Nephron progenitor cell (in vitro differentiated cells): ENCODE results near the gene CCDC85B.

Source experiments
- DNase-seq: peaks from one replicate; pipeline ENCODE4 v3.0.0; 2021
- H3K27ac Mint-ChIP-seq: 2 replicates; pipeline ENCODE4 v1.8.0; 2021; ENCODE audit warnings: mild to moderate bottlenecking, moderate library complexity, mixed read lengths
- H3K27me3 Mint-ChIP-seq: 2 replicates; pipeline ENCODE4 v1.8.0; 2021; ENCODE audit warnings: mild to moderate bottlenecking, low read depth, mixed read lengths; ENCODE audit not compliant: poor library complexity
- H3K36me3 Mint-ChIP-seq: 2 replicates; pipeline ENCODE4 v1.8.0; 2021; ENCODE audit warnings: low read depth, mixed read lengths
- H3K4me1 Mint-ChIP-seq: 2 replicates; pipeline ENCODE4 v1.8.0; 2021; ENCODE audit warnings: mixed read lengths
- H3K4me3 Mint-ChIP-seq: 2 replicates; pipeline ENCODE4 v1.8.0; 2021; ENCODE audit warnings: mild to moderate bottlenecking, moderate library complexity, mixed read lengths
- H3K9me3 Mint-ChIP-seq: 2 replicates; pipeline ENCODE4 v1.8.0; 2021; ENCODE audit warnings: mild to moderate bottlenecking, moderate library complexity, mixed read lengths
- TF ChIP-seq, protein P1 (sequence below): fragments of 200-600 bp; sonication (generic); IDR thresholded peaks from 2 replicates; pipeline ENCODE4 v1.5.0; 2021; ENCODE audit warnings: antibody characterized with exemption

Gene CCDC85B

DNA sequence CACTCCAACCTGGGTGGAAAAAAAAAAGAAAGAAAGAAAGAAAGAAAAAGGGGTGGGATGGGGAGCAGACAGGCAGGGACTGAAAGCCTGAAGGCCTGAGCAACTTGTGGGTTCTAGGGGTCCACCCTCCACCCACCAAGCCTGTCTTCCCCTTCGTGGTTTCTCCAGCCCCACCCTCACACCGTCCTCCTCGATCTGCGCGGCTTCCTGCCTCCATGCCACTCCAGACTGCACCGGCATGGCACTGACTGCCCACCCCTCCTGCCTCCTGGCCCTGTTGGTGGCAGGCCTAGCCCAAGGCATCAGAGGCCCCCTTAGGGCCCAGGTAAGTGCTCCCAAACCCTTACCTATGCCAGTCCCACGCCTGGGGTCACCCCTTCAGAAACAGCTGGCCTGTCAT is 10.9 kb upstream of the CCDC85B start, which contains the start of gene CTSW:
CTSW (plus strand) TSS at position 221 of the 400 bp plus-strand sequence; CDS start at position 239, 18 bp downstream.
- peaks cover 13% of the 10 kb centered on the region for H3K4me1 Mint-ChIP-seq
- DNase-seq: no peak
- no peaks in the 10 kb centered on the region for H3K27me3 Mint-ChIP-seq
- TF ChIP-seq, protein P1, sequence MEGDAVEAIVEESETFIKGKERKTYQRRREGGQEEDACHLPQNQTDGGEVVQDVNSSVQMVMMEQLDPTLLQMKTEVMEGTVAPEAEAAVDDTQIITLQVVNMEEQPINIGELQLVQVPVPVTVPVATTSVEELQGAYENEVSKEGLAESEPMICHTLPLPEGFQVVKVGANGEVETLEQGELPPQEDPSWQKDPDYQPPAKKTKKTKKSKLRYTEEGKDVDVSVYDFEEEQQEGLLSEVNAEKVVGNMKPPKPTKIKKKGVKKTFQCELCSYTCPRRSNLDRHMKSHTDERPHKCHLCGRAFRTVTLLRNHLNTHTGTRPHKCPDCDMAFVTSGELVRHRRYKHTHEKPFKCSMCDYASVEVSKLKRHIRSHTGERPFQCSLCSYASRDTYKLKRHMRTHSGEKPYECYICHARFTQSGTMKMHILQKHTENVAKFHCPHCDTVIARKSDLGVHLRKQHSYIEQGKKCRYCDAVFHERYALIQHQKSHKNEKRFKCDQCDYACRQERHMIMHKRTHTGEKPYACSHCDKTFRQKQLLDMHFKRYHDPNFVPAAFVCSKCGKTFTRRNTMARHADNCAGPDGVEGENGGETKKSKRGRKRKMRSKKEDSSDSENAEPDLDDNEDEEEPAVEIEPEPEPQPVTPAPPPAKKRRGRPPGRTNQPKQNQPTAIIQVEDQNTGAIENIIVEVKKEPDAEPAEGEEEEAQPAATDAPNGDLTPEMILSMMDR: no peak
- H3K36me3 Mint-ChIP-seq: peaks cover 10% of the 10 kb centered on the region
- no peak within 1 kb of the TSS for H3K4me3 Mint-ChIP-seq
- H3K9me3 Mint-ChIP-seq: no peaks in the 10 kb centered on the region
- H3K27ac Mint-ChIP-seq: peak within 1 kb of the TSS; percentile 32

DNA sequence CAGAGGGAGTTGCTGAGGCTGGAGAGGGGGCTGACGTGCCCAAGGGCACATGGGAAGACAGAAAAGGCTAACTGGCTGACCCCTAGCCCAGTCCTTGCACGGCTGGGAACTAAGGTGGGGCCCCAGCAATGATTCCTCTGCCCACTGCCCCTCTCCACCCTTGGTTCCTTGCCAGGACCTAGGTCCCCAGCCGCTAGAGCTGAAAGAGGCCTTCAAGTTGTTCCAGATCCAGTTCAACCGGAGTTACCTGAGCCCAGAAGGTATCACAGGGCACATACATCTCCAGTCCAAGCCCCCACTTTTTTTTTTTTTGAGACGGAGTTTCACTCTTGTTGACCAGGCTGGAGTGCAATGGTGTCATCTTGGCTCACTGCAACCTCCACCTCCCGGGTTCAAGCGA is 10.4 kb upstream of the CCDC85B start:
- Mint-ChIP-seq H3K27me3 (no peaks in the 10 kb centered on the region), H3K9me3 (no peaks in the 10 kb centered on the region), H3K27ac (no peak overlapping the region), H3K4me1 (peaks cover 15% of the 10 kb centered on the region), H3K36me3 (peaks cover 14% of the 10 kb centered on the region), H3K4me3 (no peak overlapping the region)
- TF ChIP-seq, protein P1: no peak
- no peak for DNase-seq

DNA sequence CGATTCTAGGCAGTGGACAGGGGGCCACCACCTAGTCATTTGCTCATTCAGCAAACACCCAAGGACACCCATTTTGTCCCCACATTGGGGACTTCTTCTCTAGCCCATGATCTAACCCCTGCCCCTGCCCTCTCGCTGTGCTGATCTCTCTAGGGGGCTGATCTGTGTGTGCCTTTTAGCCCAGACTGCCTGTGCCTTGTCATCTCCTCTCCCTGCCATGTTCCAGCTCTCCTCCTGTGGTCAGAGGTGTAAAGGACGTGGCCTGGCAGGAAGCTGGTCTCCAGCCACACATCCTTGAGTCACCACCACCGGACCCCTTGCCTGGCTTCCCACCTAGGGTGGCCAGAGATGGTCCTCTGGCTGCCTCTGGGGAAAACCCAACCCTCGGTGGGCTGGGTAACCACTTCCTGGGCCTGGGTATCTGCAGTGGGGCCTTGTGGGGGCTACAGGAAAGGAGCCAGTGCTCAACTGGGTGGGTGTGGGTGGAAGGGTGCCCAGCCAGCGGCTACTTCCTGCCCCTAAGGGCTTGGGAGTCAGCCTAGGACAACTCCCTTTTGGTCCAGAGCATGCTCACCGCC is 9.5 kb upstream of the CCDC85B start:
- TF ChIP-seq, protein P1: no peak
- Mint-ChIP-seq H3K27me3 (no peaks in the 10 kb centered on the region), H3K27ac (no peak overlapping the region), H3K36me3 (peaks cover 23% of the 10 kb centered on the region), H3K4me3 (no peak overlapping the region), H3K4me1 (peaks cover 15% of the 10 kb centered on the region), H3K9me3 (no peaks in the 10 kb centered on the region)
- no peak for DNase-seq

DNA sequence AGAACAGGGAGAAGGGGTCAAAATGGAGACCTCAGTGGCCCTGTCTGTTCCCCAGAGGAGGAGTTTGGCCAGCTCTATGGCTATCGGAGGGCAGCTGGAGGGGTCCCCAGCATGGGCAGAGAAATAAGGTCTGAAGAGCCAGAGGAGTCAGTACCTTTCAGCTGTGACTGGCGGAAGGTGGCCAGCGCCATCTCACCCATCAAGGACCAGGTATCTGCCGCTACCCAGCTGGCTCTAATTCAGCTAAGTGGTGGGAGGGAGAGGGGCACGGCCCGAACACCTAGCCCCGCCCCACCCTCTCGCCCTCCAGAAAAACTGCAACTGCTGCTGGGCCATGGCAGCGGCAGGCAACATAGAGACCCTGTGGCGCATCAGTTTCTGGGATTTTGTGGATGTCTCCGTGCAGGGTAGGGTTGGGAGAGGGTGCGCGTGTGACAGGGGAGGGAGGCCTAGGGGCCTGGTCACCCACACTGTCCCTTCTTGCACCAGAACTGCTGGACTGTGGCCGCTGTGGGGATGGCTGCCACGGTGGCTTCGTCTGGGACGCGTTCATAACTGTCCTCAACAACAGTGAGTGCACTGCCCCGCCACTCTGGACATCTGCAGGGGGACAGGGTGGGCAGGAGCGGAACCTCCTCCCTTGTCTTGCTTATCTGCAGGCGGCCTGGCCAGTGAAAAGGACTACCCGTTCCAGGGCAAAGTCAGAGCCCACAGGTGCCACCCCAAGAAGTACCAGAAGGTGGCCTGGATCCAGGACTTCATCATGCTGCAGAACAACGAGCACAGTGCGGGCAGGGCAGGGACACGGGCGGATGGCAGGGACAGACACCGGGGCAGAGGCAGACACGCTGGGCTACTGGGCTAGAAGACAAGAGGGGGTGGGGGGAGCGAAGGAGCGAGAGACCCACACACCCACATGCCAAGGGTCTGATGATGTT is 8.1 kb upstream of the CCDC85B start:
- H3K9me3 Mint-ChIP-seq: no peaks in the 10 kb centered on the region
- TF ChIP-seq, protein P1: no peak
- H3K4me3 Mint-ChIP-seq: no peak overlapping the region
- no peaks in the 10 kb centered on the region for H3K27me3 Mint-ChIP-seq
- peaks cover 33% of the 10 kb centered on the region for H3K36me3 Mint-ChIP-seq
- peaks cover 30% of the 10 kb centered on the region for H3K4me1 Mint-ChIP-seq
- no peak overlapping the region for H3K27ac Mint-ChIP-seq
- no peak for DNase-seq

DNA sequence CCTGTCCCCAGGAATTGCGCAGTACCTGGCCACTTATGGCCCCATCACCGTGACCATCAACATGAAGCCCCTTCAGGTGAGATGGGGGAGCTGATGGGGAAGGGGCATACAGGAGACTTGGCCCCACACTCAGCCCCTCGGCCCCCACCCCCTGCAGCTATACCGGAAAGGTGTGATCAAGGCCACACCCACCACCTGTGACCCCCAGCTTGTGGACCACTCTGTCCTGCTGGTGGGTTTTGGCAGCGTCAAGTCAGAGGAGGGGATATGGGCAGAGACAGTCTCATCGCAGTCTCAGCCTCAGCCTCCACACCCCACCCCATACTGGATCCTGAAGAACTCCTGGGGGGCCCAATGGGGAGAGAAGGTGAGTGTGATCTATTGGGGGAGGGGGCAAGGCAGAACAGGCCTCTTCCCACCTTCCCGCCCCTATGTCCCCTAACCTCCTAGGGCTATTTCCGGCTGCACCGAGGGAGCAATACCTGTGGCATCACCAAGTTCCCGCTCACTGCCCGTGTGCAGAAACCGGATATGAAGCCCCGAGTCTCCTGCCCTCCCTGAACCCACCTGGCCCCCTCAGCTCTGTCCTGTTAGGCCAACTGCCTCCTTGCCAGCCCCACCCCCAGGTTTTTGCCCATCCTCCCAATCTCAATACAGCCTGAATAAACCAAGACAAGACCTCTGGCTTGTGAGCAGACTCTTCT is 7.3 kb upstream of the CCDC85B start:
- Mint-ChIP-seq H3K36me3 (peaks cover 33% of the 10 kb centered on the region), H3K9me3 (no peaks in the 10 kb centered on the region), H3K4me3 (no peak overlapping the region), H3K27ac (no peak overlapping the region), H3K27me3 (no peaks in the 10 kb centered on the region), H3K4me1 (peaks cover 35% of the 10 kb centered on the region)
- TF ChIP-seq, protein P1: no peak
- DNase-seq: no peak
